Mesothelial cell of epicardium (in vitro differentiated cells): ENCODE data around the gene CAMTA1. TPM values are rescaled to one million over a fixed set of nuclear protein-coding genes. Genes with fewer than 3 reads are reported as not detected.
"Not testable (repeated sequence)": the region's sequence is repeated elsewhere in the genome, so short reads cannot be mapped to it uniquely, and the experiment has no call there.

Source experiments
- DNase-seq, 2 experiments: peaks; one replicate each; pipeline ENCODE4 v3.0.0; 2021; ENCODE audit warnings: low spot score in 2 of 2; ENCODE audit not compliant: unreplicated experiment in 2 of 2
- H3K27ac Mint-ChIP-seq: 2 replicates; pipeline ENCODE4 v1.8.0; 2021; ENCODE audit warnings: mixed read lengths
- H3K27me3 Mint-ChIP-seq: 2 replicates; pipeline ENCODE4 v1.8.0; 2021; ENCODE audit warnings: low read depth, mixed read lengths
- H3K36me3 Mint-ChIP-seq: 2 replicates; pipeline ENCODE4 v1.8.0; 2021; ENCODE audit warnings: mixed read lengths
- H3K4me1 Mint-ChIP-seq: 2 replicates; pipeline ENCODE4 v1.8.0; 2021; ENCODE audit warnings: mixed read lengths
- H3K4me3 Mint-ChIP-seq: 2 replicates; pipeline ENCODE4 v1.8.0; 2021; ENCODE audit warnings: mild to moderate bottlenecking, moderate library complexity, mixed read lengths
- H3K9me3 Mint-ChIP-seq: 2 replicates; pipeline ENCODE4 v1.8.0; 2021; ENCODE audit warnings: mixed read lengths
- total RNA-seq: library from RNA; stranded (reverse); gene quantifications from 3 replicates; pipeline ENCODE4 v1.2.1, GENCODE V29; 2021
- TF ChIP-seq, protein P1 (sequence below): fragments of 200-600 bp; sonication (generic); IDR thresholded peaks from one replicate; pipeline ENCODE4 v1.5.0; 2021; ENCODE audit warnings: antibody characterized with exemption; ENCODE audit not compliant: unreplicated experiment

CAMTA1 gene
- total RNA-seq, 1 donor from 2014 or later: 70.4 TPM

DNA sequence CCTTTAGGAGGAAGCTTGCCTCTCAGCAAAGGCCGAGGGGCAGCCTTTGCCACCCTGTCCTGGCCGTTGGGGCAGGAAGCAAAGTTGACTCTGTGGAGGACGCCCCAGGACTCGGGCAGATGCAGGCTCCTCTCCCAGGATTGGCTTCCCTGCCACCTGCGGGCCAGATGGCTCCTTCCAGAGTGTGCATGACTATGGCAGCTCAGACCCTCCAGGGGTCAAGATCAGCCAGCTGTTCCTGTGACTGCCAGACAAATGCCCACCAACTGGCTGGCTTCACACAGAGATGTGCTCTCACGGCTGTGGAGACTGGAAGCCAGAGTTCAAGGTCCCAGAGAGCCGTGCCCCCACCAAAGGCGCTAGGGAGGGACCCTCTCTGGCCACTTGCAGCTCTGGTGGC is 898.9 kb downstream of the CAMTA1 start:
- Mint-ChIP-seq H3K27ac (no peak overlapping the region), H3K4me3 (no peak overlapping the region), H3K4me1 (peaks cover 3% of the 10 kb centered on the region), H3K27me3 (peaks cover 30% of the 10 kb centered on the region), H3K36me3 (no peaks in the 10 kb centered on the region), H3K9me3 (no peaks in the 10 kb centered on the region)
- TF ChIP-seq, protein P1, sequence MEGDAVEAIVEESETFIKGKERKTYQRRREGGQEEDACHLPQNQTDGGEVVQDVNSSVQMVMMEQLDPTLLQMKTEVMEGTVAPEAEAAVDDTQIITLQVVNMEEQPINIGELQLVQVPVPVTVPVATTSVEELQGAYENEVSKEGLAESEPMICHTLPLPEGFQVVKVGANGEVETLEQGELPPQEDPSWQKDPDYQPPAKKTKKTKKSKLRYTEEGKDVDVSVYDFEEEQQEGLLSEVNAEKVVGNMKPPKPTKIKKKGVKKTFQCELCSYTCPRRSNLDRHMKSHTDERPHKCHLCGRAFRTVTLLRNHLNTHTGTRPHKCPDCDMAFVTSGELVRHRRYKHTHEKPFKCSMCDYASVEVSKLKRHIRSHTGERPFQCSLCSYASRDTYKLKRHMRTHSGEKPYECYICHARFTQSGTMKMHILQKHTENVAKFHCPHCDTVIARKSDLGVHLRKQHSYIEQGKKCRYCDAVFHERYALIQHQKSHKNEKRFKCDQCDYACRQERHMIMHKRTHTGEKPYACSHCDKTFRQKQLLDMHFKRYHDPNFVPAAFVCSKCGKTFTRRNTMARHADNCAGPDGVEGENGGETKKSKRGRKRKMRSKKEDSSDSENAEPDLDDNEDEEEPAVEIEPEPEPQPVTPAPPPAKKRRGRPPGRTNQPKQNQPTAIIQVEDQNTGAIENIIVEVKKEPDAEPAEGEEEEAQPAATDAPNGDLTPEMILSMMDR: no peak
- no peak for DNase-seq

DNA sequence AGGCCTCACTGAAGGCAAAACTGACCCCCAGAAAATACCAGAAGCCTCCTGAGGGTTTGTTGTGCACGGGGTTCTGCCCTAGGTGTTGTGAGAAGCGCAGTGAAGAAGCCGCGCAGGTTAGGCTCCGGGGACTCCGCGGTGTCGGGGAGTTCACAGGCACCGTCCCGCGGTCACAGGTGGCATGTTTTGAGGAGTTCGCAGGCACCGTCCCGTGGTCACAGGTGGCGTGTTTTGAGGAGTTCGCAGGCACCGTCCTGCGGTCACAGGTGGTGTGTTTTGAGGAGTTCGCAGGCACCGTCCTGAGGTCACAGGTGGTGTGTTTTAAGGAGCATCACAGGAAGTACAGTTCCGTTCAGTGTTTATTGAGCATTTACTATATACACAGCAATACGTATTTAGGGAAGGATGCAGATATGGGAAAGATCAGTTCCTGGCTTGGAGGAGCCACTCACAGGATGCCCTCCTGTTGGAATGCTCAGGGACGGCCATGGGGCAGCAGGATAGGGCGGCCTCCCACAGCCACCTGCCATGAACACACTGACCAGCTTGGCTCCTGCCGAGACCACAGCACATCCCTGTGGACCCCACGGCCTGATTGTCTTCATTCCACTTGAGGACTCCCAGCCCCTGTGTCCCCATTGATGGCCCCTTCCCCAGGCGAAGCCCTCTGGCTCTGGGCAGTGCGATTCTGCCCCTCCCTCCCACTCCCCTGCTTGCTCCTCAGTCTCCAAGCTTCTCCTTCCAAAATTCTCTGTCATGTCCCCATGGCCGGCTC is 899.8 kb downstream of the CAMTA1 start:
- TF ChIP-seq, protein P1: no peak
- H3K36me3 Mint-ChIP-seq: no peaks in the 10 kb centered on the region
- no peaks in the 10 kb centered on the region for H3K9me3 Mint-ChIP-seq
- no peak overlapping the region for H3K4me3 Mint-ChIP-seq
- H3K4me1 Mint-ChIP-seq: peaks cover 3% of the 10 kb centered on the region
- no peak overlapping the region for H3K27ac Mint-ChIP-seq
- no peak for DNase-seq
- H3K27me3 Mint-ChIP-seq: peaks cover 36% of the 10 kb centered on the region

DNA sequence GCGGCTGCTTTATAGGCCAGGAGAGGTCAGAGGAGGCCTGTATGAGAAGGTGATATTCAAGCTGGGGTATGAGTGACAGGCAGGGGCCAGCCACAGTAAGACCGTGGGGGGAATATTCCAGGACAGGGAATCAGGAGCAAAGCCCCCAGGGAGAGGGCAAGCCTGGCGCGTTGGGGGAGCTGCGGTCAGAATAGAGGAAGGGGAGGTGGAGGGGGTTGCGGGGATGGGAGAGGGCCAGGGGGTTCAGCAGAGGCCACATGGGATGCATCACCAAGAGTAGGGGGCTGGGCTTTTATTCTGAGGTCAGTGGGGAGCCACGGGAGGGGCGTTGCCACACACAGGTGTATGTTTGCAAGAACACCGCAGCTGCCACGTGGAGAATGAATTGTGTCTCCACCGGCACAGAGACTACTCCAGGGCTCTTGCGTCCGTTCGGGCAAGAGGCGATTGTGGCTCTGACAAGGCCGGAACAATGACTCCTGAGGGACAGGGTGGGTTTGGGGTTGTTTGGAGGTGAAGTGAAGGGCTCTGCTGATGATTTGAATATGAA is 901.1 kb downstream of the CAMTA1 start:
- no peak overlapping the region for H3K27ac Mint-ChIP-seq
- DNase-seq: no peak

DNA sequence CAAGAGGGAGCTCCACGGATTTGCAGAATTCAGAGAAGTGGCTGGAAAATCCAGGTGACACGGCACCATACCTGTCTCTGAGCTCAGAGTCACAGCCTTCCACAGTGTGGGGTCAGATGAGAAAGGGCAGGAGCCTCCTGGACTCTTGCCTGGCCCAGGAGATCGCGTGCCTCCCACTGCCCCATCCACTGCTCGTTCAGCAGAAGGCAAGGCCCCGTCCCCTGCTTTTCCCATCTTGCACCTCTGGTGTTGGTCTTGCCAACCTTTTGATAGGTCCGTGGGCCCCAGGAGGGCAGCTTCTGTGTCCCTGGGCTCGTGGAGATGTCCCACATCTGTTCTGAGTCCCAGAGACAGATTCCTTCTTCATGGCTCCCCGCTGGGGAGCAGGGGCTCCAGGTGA is 902.2 kb downstream of the CAMTA1 start:
- no peak overlapping the region for H3K4me3 Mint-ChIP-seq
- H3K36me3 Mint-ChIP-seq: no peaks in the 10 kb centered on the region
- no peaks in the 10 kb centered on the region for H3K4me1 Mint-ChIP-seq
- no peak overlapping the region for H3K27ac Mint-ChIP-seq
- no peaks in the 10 kb centered on the region for H3K9me3 Mint-ChIP-seq
- peaks cover 51% of the 10 kb centered on the region for H3K27me3 Mint-ChIP-seq
- no peak for DNase-seq
- TF ChIP-seq, protein P1: no peak

More for the DNA sequence above, 901.1 kb downstream of the CAMTA1 start:
- TF ChIP-seq, protein P1: no peak
- H3K36me3 Mint-ChIP-seq: no peaks in the 10 kb centered on the region
- H3K27me3 Mint-ChIP-seq: peaks cover 45% of the 10 kb centered on the region
- H3K4me3 Mint-ChIP-seq: no peak overlapping the region
- H3K4me1 Mint-ChIP-seq: no peaks in the 10 kb centered on the region
- no peaks in the 10 kb centered on the region for H3K9me3 Mint-ChIP-seq

DNA sequence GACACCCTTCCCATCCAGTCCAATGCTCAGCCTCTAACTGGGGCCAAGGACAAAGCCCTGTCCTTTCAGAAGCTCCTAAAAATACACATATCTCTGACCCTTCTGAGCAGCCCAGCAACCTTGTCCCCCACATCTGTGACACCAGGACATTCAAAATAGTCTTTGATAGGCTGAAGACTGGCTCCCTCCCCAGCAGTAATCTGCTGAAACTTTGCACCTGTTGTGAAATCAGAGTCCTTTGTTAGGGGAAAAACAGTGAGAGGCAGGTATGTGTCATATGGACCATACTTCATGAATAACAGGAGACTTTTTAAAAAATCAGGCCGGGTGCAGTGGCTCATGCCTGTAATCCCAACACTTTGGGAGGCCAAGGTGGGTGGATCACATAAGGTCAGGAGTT is 903.4 kb downstream of the CAMTA1 start:
- H3K36me3 Mint-ChIP-seq: no peaks in the 10 kb centered on the region
- TF ChIP-seq, protein P1: no peak
- peaks cover 8% of the 10 kb centered on the region for H3K9me3 Mint-ChIP-seq
- H3K4me3 Mint-ChIP-seq: no peak overlapping the region
- H3K27me3 Mint-ChIP-seq: peaks cover 62% of the 10 kb centered on the region
- no peak overlapping the region for H3K27ac Mint-ChIP-seq
- DNase-seq: no peak
- no peaks in the 10 kb centered on the region for H3K4me1 Mint-ChIP-seq

DNA sequence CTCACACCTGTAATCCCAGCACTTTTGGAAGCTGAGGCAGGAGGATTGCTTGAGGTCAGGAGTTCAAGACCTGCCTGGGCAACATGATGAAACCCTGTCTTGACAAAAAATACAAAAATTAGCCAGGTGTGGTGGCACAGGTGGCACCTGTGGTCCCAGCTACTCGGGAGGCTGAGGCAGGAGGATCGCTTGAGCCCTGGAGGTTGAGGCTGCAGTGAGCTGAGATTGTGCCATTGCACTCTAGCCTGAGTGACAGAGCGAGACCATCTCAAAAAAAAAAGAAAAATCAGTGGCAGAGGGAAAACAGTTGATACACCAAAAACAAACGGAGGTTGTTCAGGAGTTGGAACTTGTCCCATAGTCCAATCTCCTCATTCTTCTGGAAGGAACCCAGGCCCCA is 904.1 kb downstream of the CAMTA1 start:
- H3K4me3 Mint-ChIP-seq: not testable (repeated sequence)
- peaks cover 67% of the 10 kb centered on the region for H3K27me3 Mint-ChIP-seq

More for the DNA sequence above, 904.1 kb downstream of the CAMTA1 start:
- not testable (repeated sequence) for H3K36me3 Mint-ChIP-seq, H3K27ac Mint-ChIP-seq, H3K4me1 Mint-ChIP-seq, DNase-seq
- peaks cover 13% of the 10 kb centered on the region for H3K9me3 Mint-ChIP-seq
